Activated CD4-positive, alpha-beta memory T cell treated with anti-CD3 and anti-CD28 coated beads, Interleukin-2, amount 10 ng/mL, durations not matched to agents 7 days and 5 days (primary cell): ENCODE results near the gene VPS35L. TPM values are rescaled to one million over a fixed set of nuclear protein-coding genes. Genes with fewer than 3 reads are reported as not detected.

Experiments used
- CTCF ChIA-PET: fragments of 350-600 bp; sonication (Branson Sonifier 250); formaldehyde crosslinking; loops from one replicate; lab custom pipeline; 2021; ENCODE audit warnings: antibody characterized with exemption, inconsistent platforms; lab: Charles Lee
- POLR2A ChIA-PET: fragments of 350-600 bp; sonication (Branson Sonifier 250); formaldehyde crosslinking; loops from one replicate; lab custom pipeline; 2021; ENCODE audit warnings: antibody characterized with exemption; lab: Charles Lee
- DNase-seq: peaks from one replicate; pipeline ENCODE4 v3.0.0-alpha.2; 2020
- H3K27ac Mint-ChIP-seq: one replicate; pipeline ENCODE4 v1.8.0; 2021; ENCODE audit warnings: mild to moderate bottlenecking, mixed read lengths
- H3K27me3 Mint-ChIP-seq: one replicate; pipeline ENCODE4 v1.8.0; 2021; ENCODE audit warnings: mixed read lengths
- H3K36me3 Mint-ChIP-seq: one replicate; pipeline ENCODE4 v1.8.0; 2021; ENCODE audit warnings: low read depth, mixed read lengths
- H3K4me1 Mint-ChIP-seq: one replicate; pipeline ENCODE4 v1.8.0; 2021; ENCODE audit warnings: mixed read lengths
- H3K4me3 Mint-ChIP-seq: one replicate; pipeline ENCODE4 v1.8.0; 2021; ENCODE audit warnings: mild to moderate bottlenecking, mixed read lengths
- H3K9me3 Mint-ChIP-seq: one replicate; pipeline ENCODE4 v1.8.0; 2021; ENCODE audit warnings: mixed read lengths
- total RNA-seq, 2 experiments: library from RNA; stranded (reverse); gene quantifications; one replicate each; pipeline ENCODE4 v1.2.3, GENCODE V29; 2021

Gene VPS35L
- total RNA-seq, 2 experiments from 2014 or later: 48.7 to 55.4 TPM

DNA sequence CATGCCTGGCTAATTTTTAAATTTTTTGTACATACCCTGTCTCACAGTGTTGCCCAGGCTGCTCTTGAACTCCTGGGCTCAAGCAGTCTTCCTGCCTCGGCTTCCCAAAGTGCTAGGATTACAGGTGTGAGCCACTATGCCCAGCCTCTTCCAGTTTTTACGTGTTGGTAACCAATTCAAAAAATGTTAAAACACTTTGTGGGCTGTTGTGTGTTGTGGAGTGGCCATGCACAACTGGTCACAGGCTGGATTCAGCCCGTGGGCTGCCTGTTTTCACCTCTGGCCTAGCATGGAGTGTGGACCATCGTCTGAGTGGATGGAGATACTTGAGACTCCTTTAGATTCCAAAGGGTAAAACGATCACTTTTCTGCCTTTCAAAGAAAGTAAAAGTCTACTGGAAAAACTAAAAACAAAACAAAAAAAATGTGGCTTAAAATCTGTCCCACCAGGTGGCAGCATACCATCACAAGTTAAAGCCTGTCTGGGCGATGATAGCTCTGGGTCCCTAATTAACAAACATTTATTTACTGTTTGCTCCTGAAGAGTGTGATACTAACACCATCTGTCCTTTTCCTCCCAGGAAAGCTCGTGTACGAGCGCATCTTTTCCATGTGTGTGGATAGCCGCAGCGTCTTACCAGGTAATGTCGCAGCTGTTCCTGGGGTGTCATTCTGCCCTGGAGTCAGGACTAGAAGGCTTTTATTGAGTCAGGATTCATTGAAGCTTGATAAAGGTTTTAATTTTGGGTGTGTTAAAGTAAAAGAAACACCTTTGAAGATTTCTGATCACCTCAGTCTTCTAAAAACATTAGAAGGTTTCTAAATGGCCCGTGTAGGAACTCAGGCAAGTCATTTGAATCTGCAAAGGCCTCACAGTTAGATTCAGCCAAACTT is 45.8 kb downstream of the VPS35L start:
- ChIA-PET POLR2A (interaction anchor here (1.2 kb wide), 1 partner anchor 285 kb away, joined by 5 read pairs; no protein-coding TSS in a partner anchor), CTCF (interaction anchor here (0.7 to 5.3 kb wide), 13 partner anchors 12 to 298 kb away, joined by 3 to 49 read pairs (median 3); partner anchors contain the start of gene GPRC5B)
- DNase-seq: peak; percentile 39
- Mint-ChIP-seq H3K27ac (peak overlapping the region; percentile 21), H3K9me3 (no peaks in the 10 kb centered on the region), H3K36me3 (peaks cover 30% of the 10 kb centered on the region), H3K4me1 (peaks cover 2% of the 10 kb centered on the region), H3K4me3 (no peak overlapping the region), H3K27me3 (no peaks in the 10 kb centered on the region)

DNA sequence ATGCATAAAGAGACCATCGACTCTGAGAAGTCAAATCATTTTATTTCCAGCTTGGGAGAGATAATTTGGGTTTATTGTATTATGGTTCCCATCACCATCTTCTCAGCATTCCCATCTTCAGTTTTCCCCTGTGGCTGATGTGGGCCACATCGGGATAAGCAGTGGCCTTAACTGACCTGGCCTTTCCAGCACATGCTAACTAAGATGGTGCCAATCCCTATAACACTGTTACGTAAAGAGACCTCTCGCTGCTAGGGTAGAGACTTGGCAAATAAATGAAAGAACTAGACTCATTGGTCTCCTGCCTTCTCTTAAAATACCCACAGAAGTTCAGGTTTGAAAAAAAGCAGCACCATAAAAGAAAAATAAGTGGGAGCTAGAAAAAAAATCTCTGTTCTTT is 49.4 kb downstream of the VPS35L start:
- Mint-ChIP-seq H3K9me3 (no peaks in the 10 kb centered on the region), H3K27ac (no peak overlapping the region), H3K27me3 (no peaks in the 10 kb centered on the region), H3K4me1 (peaks cover 2% of the 10 kb centered on the region), H3K4me3 (no peak overlapping the region), H3K36me3 (peaks cover 43% of the 10 kb centered on the region)
- DNase-seq: no peak
- POLR2A ChIA-PET: no interaction called here
- CTCF ChIA-PET: interaction anchor here (1.0 kb wide), 2 partner anchors 9 to 282 kb away, joined by 3 to 6 read pairs; no protein-coding TSS in a partner anchor

- CTCF ChIA-PET: interaction anchor here (1.7 kb wide), 2 partner anchors 279 to 285 kb away, joined by 3 to 6 read pairs; partner anchors contain the start of gene GPRC5B
- DNase-seq: no peak
These were observed 50.2 kb downstream of the VPS35L start for GRCh38 chr16:19605701-19606100.

DNA sequence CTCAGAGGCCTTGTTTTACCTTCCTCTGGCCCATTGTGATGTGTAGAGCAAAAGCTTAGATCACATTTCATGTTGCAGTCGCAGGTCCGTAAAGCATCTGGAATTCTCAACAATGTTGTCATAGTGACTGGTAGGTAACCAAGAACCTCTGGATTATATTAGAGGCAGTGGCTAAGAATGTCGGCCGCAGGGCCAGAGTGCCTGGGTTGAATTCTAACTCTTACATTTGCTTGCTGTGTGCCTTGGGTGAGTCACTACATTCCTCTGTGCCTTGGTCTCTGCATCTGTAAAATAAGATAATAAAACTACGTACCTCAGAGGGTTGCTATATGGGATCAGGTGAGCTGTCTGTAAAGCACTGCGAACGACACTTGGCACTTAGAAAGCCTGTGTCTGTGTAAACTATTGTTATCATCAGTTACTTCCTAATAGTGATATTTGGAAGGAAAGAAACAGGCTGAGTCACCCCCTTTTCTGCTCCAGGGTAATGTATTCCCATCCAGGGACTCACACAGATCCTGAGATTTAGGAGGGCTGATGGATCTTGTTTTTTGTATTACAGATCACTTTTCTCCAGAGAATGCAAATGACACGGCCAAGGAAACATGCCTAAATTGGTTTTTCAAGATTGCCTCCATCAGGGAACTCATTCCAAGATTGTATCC is 52.2 kb downstream of the VPS35L start:
- no peak overlapping the region for H3K4me3 Mint-ChIP-seq
- H3K9me3 Mint-ChIP-seq: no peaks in the 10 kb centered on the region
- H3K27me3 Mint-ChIP-seq: no peaks in the 10 kb centered on the region
- peaks cover 2% of the 10 kb centered on the region for H3K4me1 Mint-ChIP-seq
- ChIA-PET POLR2A (no interaction called here), CTCF (interaction anchor here (0.7 to 1.7 kb wide), 4 partner anchors 24 to 279 kb away, joined by 3 to 4 read pairs (median 3); partner anchors contain the start of gene GPRC5B)
- peaks cover 44% of the 10 kb centered on the region for H3K36me3 Mint-ChIP-seq
- no peak overlapping the region for H3K27ac Mint-ChIP-seq
- DNase-seq: no peak

More at GRCh38 chr16:19605701-19606100, 50.2 kb downstream of the VPS35L start:
- Mint-ChIP-seq H3K4me1 (peaks cover 2% of the 10 kb centered on the region), H3K27me3 (no peaks in the 10 kb centered on the region), H3K27ac (no peak overlapping the region), H3K36me3 (peaks cover 47% of the 10 kb centered on the region), H3K4me3 (no peak overlapping the region), H3K9me3 (no peaks in the 10 kb centered on the region)
- POLR2A ChIA-PET: no interaction called here

DNA sequence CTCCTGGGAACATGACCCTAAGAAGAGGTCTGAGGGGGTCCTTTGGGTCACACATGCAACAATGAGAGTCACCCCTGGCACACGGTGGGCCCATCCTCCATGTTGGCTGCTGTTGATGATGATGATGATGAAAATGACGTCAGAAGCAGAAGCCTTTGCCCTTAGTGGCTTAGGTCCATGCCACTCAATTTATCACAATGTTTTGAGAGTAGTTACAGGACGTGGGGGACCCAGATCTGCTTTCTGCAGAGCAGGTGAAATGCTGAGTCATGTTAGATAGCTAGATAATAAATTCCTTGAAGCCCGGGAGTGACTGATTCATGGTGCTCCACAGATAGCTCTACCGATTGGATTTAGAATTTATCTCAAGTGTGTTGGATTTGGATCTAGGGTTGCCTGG is 53.9 kb downstream of the VPS35L start:
- POLR2A ChIA-PET: no interaction called here
- no peak overlapping the region for H3K4me3 Mint-ChIP-seq
- CTCF ChIA-PET: no interaction called here
- no peaks in the 10 kb centered on the region for H3K27me3 Mint-ChIP-seq
- no peak for DNase-seq
- H3K36me3 Mint-ChIP-seq: peaks cover 42% of the 10 kb centered on the region
- H3K27ac Mint-ChIP-seq: no peak overlapping the region
- H3K9me3 Mint-ChIP-seq: no peaks in the 10 kb centered on the region
- peaks cover 2% of the 10 kb centered on the region for H3K4me1 Mint-ChIP-seq

- Mint-ChIP-seq H3K36me3 (peaks cover 36% of the 10 kb centered on the region), H3K4me3 (no peak overlapping the region), H3K27ac (no peak overlapping the region), H3K4me1 (peaks cover 2% of the 10 kb centered on the region), H3K27me3 (no peaks in the 10 kb centered on the region), H3K9me3 (no peaks in the 10 kb centered on the region)
- CTCF ChIA-PET: no interaction called here
- POLR2A ChIA-PET: interaction anchor here (0.9 kb wide), 1 partner anchor 13 kb away, joined by 3 read pairs; no protein-coding TSS in a partner anchor
- DNase-seq: no peak
These were observed 54.7 kb downstream of the VPS35L start for GRCh38 chr16:19610200-19610599.

DNA sequence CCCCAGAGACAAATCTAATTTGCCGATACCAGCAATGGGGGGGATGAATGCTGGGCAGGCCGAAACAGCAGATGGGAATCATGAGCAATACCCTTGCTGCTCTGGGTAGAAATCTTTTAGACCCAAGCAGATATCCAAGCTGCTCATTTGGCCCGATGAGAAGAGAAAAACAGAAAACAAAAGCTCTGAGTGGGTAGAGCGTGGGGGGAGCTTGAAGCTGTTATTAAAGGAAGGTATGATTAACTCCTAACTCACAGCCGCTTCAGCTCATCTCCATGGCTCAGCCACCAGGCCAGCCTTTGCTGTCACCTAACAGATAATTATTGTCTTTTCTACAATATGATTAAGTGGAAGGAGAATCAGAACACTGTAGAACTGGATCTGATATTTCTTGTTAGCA is 58.3 kb downstream of the VPS35L start:
- Mint-ChIP-seq H3K36me3 (peaks cover 18% of the 10 kb centered on the region), H3K4me1 (no peaks in the 10 kb centered on the region), H3K9me3 (no peaks in the 10 kb centered on the region), H3K4me3 (no peak overlapping the region), H3K27ac (no peak overlapping the region), H3K27me3 (no peaks in the 10 kb centered on the region)
- POLR2A ChIA-PET: interaction anchor here (1.1 kb wide), 1 partner anchor 11 kb away, joined by 3 read pairs; no protein-coding TSS in a partner anchor
- DNase-seq: no peak
- CTCF ChIA-PET: interaction anchor here (1.0 kb wide), 1 partner anchor 9 kb away, joined by 3 read pairs; no protein-coding TSS in a partner anchor

GRCh38 chr16:19616241-19616640 is 60.7 kb downstream of the VPS35L start:
- no peaks in the 10 kb centered on the region for H3K9me3 Mint-ChIP-seq
- no peak for DNase-seq
- ChIA-PET POLR2A (no interaction called here), CTCF (interaction anchor here (1.4 to 1.7 kb wide), 2 partner anchors 33 to 270 kb away, joined by 3 to 4 read pairs; no protein-coding TSS in a partner anchor)
- no peak overlapping the region for H3K27ac Mint-ChIP-seq
- no peaks in the 10 kb centered on the region for H3K27me3 Mint-ChIP-seq
- peaks cover 5% of the 10 kb centered on the region for H3K36me3 Mint-ChIP-seq
- H3K4me1 Mint-ChIP-seq: no peaks in the 10 kb centered on the region
- no peak overlapping the region for H3K4me3 Mint-ChIP-seq

- Mint-ChIP-seq H3K4me3 (no peak overlapping the region), H3K9me3 (no peaks in the 10 kb centered on the region), H3K36me3 (no peaks in the 10 kb centered on the region), H3K27me3 (no peaks in the 10 kb centered on the region), H3K4me1 (no peaks in the 10 kb centered on the region), H3K27ac (no peak overlapping the region)
- CTCF ChIA-PET: no interaction called here
- POLR2A ChIA-PET: no interaction called here
- no peak for DNase-seq
These were observed 63.4 kb downstream of the VPS35L start for GRCh38 chr16:19618876-19619275.

GRCh38 chr16:19621445-19621844 is 65.9 kb downstream of the VPS35L start:
- H3K4me3 Mint-ChIP-seq: no peak overlapping the region
- ChIA-PET CTCF (no interaction called here), POLR2A (no interaction called here)
- no peaks in the 10 kb centered on the region for H3K9me3 Mint-ChIP-seq
- no peak overlapping the region for H3K27ac Mint-ChIP-seq
- no peaks in the 10 kb centered on the region for H3K4me1 Mint-ChIP-seq
- no peak for DNase-seq
- no peaks in the 10 kb centered on the region for H3K27me3 Mint-ChIP-seq
- H3K36me3 Mint-ChIP-seq: peaks cover 4% of the 10 kb centered on the region

- no peak overlapping the region for H3K4me3 Mint-ChIP-seq
- ChIA-PET POLR2A (no interaction called here), CTCF (no interaction called here)
- no peak overlapping the region for H3K27ac Mint-ChIP-seq
- DNase-seq: no peak
- H3K4me1 Mint-ChIP-seq: no peaks in the 10 kb centered on the region
- no peaks in the 10 kb centered on the region for H3K9me3 Mint-ChIP-seq
- peaks cover 16% of the 10 kb centered on the region for H3K36me3 Mint-ChIP-seq
- no peaks in the 10 kb centered on the region for H3K27me3 Mint-ChIP-seq
These were observed 69.5 kb downstream of the VPS35L start for GRCh38 chr16:19625039-19625438.

- no peak overlapping the region for H3K4me3 Mint-ChIP-seq
These were observed 81.1 kb downstream of the VPS35L start for GRCh38 chr16:19636436-19637267.

More at GRCh38 chr16:19636436-19637267, 81.1 kb downstream of the VPS35L start:
- Mint-ChIP-seq H3K27me3 (no peaks in the 10 kb centered on the region), H3K36me3 (peaks cover 31% of the 10 kb centered on the region), H3K27ac (no peak overlapping the region), H3K9me3 (no peaks in the 10 kb centered on the region), H3K4me1 (peaks cover 11% of the 10 kb centered on the region)
- POLR2A ChIA-PET: no interaction called here
- DNase-seq: no peak
- CTCF ChIA-PET: interaction anchor here (1.1 kb wide), 1 partner anchor 8 kb away, joined by 4 read pairs; no protein-coding TSS in a partner anchor
